H9 (cell line): Measurements from ENCODE around the gene LRRTM2. TPM values are rescaled to one million over a fixed set of nuclear protein-coding genes. Genes with fewer than 3 reads are reported as not detected.

Experiments
- DNase-seq: peaks from one replicate; pipeline ENCODE4 v3.0.0-alpha.2; 2017
- H2AFZ ChIP-seq: one replicate; pipeline ENCODE4 v1.6.1; 2013; ENCODE audit warnings: mild to moderate bottlenecking, low read length, control low read depth, moderate library complexity
- H2AK5ac ChIP-seq: 2 replicates; pipeline ENCODE4 v1.6.1; 2013; ENCODE audit warnings: low read length, control low read depth, mixed read lengths; ENCODE audit not compliant: insufficient read length
- H2BK120ac ChIP-seq: one replicate; pipeline ENCODE4 v1.6.1; 2013; ENCODE audit warnings: low read depth, mild to moderate bottlenecking, low read length, control low read depth, inconsistent platforms; ENCODE audit not compliant: poor library complexity, severe bottlenecking
- H2BK12ac ChIP-seq: 2 replicates; pipeline ENCODE4 v1.6.1; 2013; ENCODE audit warnings: low read length, control low read depth, mixed read lengths, low read depth; ENCODE audit not compliant: insufficient read length
- H2BK15ac ChIP-seq: 2 replicates; pipeline ENCODE4 v1.6.1; 2013; ENCODE audit warnings: low read depth, low read length, control low read depth
- H2BK20ac ChIP-seq: one replicate; pipeline ENCODE4 v1.6.1; 2013; ENCODE audit warnings: low read depth, mild to moderate bottlenecking, low read length, control low read depth, inconsistent platforms; ENCODE audit not compliant: poor library complexity, severe bottlenecking
- H2BK5ac ChIP-seq: 2 replicates; pipeline ENCODE4 v1.6.1; 2013; ENCODE audit warnings: low read length, control low read depth, mixed read lengths; ENCODE audit not compliant: insufficient read length
- H3K14ac ChIP-seq: 2 replicates; pipeline ENCODE4 v1.6.1; 2013; ENCODE audit warnings: low read length, control low read depth; ENCODE audit not compliant: insufficient read depth
- H3K18ac ChIP-seq: 2 replicates; pipeline ENCODE4 v1.6.1; 2013; ENCODE audit warnings: low read depth, mild to moderate bottlenecking, mixed read lengths, low read length, control low read depth; ENCODE audit not compliant: insufficient read length
- H3K23ac ChIP-seq: 2 replicates; pipeline ENCODE4 v1.6.1; 2013; ENCODE audit warnings: low read length, control low read depth, mixed read lengths, low read depth; ENCODE audit not compliant: insufficient read length
- H3K23me2 ChIP-seq: 2 replicates; pipeline ENCODE4 v1.6.1; 2013; ENCODE audit warnings: low read depth, mild to moderate bottlenecking, mixed read lengths, low read length, control low read depth; ENCODE audit not compliant: insufficient read length, poor library complexity, severe bottlenecking
- H3K27ac ChIP-seq: 2 replicates; pipeline ENCODE4 v1.5.1; 2013; ENCODE audit warnings: low read length, control low read depth, mixed read lengths, low read depth; ENCODE audit not compliant: insufficient read length
- H3K27me3 ChIP-seq: 2 replicates; pipeline ENCODE4 v1.6.1; 2013; ENCODE audit warnings: low read length, control low read depth, inconsistent platforms; ENCODE audit not compliant: insufficient read depth
- H3K4ac ChIP-seq: 2 replicates; pipeline ENCODE4 v1.6.1; 2013; ENCODE audit warnings: low read depth, mild to moderate bottlenecking, control low read depth, inconsistent platforms, low read length, moderate library complexity
- H3K4me1 ChIP-seq: 2 replicates; pipeline ENCODE4 v1.6.1; 2013; ENCODE audit warnings: low read length, control low read depth, inconsistent platforms; ENCODE audit not compliant: insufficient read depth
- H3K4me2 ChIP-seq: 2 replicates; pipeline ENCODE4 v1.6.1; 2013; ENCODE audit warnings: low read length, control low read depth, mixed read lengths; ENCODE audit not compliant: insufficient read length, insufficient read depth
- H3K56ac ChIP-seq: 2 replicates; pipeline ENCODE4 v1.6.1; 2013; ENCODE audit warnings: low read depth, mild to moderate bottlenecking, mixed read lengths, low read length, control low read depth; ENCODE audit not compliant: insufficient read length
- H3K79me1 ChIP-seq: 2 replicates; pipeline ENCODE4 v1.6.1; 2013; ENCODE audit warnings: low read depth, mild to moderate bottlenecking, moderate library complexity, low read length, control low read depth, inconsistent platforms; ENCODE audit not compliant: insufficient read depth, poor library complexity, severe bottlenecking
- H3K79me2 ChIP-seq: 2 replicates; pipeline ENCODE4 v1.6.1; 2013; ENCODE audit warnings: low read length, control low read depth, inconsistent platforms; ENCODE audit not compliant: insufficient read depth
- H3K9ac ChIP-seq: 2 replicates; pipeline ENCODE4 v1.6.1; 2013; ENCODE audit warnings: low read length, control low read depth, mixed read lengths; ENCODE audit not compliant: insufficient read length; ENCODE audit errors: extremely low read depth
- H3K9me3 ChIP-seq: one replicate; pipeline ENCODE4 v1.6.1; 2013; ENCODE audit warnings: low read depth, low read length, inconsistent platforms; ENCODE audit not compliant: control insufficient read depth
- H3T11ph ChIP-seq: one replicate; pipeline ENCODE4 v1.6.1; 2013; ENCODE audit warnings: mild to moderate bottlenecking, low read length, control low read depth, inconsistent platforms
- H4K20me1 ChIP-seq: one replicate; pipeline ENCODE4 v1.6.1; 2013; ENCODE audit not compliant: control insufficient read depth, insufficient read length, insufficient read depth
- H4K5ac ChIP-seq: 2 replicates; pipeline ENCODE4 v1.6.1; 2013; ENCODE audit warnings: low read depth, mild to moderate bottlenecking, mixed read lengths, low read length, control low read depth; ENCODE audit not compliant: insufficient read length
- H4K8ac ChIP-seq: replicated peaks from 2 replicates; pipeline ENCODE4 v1.6.1; 2013; ENCODE audit warnings: low read length, control low read depth, mixed read lengths, low read depth; ENCODE audit not compliant: insufficient read length
- H4K91ac ChIP-seq: 2 replicates; pipeline ENCODE4 v1.6.1; 2013; ENCODE audit warnings: low read depth, mild to moderate bottlenecking, moderate library complexity, mixed read lengths, low read length, control low read depth; ENCODE audit not compliant: insufficient read length
- H3K27ac Mint-ChIP-seq, 3 experiments: 2 replicates in 2 of 3; 3 replicates in 1 of 3; pipeline ENCODE4 v1.8.0; 2020 to 2021; ENCODE audit warnings: mixed read lengths in 3 of 3, mild to moderate bottlenecking in 1 of 3, moderate library complexity in 1 of 3
- H3K27me3 Mint-ChIP-seq: 2 replicates; pipeline ENCODE4 v1.8.0; 2021; ENCODE audit warnings: low read depth, mild to moderate bottlenecking, moderate library complexity, mixed read lengths
- H3K36me3 Mint-ChIP-seq, 3 experiments: 2 replicates in 2 of 3; 3 replicates in 1 of 3; pipeline ENCODE4 v1.8.0; 2020 to 2021; ENCODE audit warnings: low read depth in 3 of 3, mixed read lengths in 3 of 3; ENCODE audit not compliant: insufficient read depth in 1 of 3
- H3K4me1 Mint-ChIP-seq, 2 experiments: 2 replicates each; pipeline ENCODE4 v1.8.0; 2020; ENCODE audit warnings: mixed read lengths in 2 of 2
- H3K4me3 Mint-ChIP-seq, 2 experiments: 2 replicates in 1 of 2; 3 replicates in 1 of 2; pipeline ENCODE4 v1.8.0; 2020 to 2021; ENCODE audit warnings: mild to moderate bottlenecking in 2 of 2, mixed read lengths in 2 of 2, moderate library complexity in 1 of 2
- H3K9me3 Mint-ChIP-seq, 2 experiments: 2 replicates in 1 of 2; 3 replicates in 1 of 2; pipeline ENCODE4 v1.8.0; 2020; ENCODE audit warnings: mild to moderate bottlenecking in 2 of 2, mixed read lengths in 2 of 2, moderate library complexity in 1 of 2
- CTCF ChIP-seq: fragments of 200-600 bp; sonication (generic); conservative IDR thresholded peaks from 3 replicates; pipeline ENCODE4 v1.8.0; 2021; ENCODE audit warnings: antibody characterized with exemption, mild to moderate bottlenecking
- total RNA-seq: library from RNA; stranded (reverse); gene quantifications from 2 replicates; pipeline ENCODE4 v1.2.1, GENCODE V29; 2021

LRRTM2 gene
- total RNA-seq, 1 experiment from 2014 or later: not detected

GRCh38 chr5:138911441-138911840 lies 36.3 kb upstream of the LRRTM2 start:
- no peak overlapping the region for H4K5ac ChIP-seq
- Mint-ChIP-seq H3K36me3 (peaks cover 6 to 63% (median 58%) of the 10 kb centered on the region in 3 experiments; a peak in 6 of 7 replicates), H3K4me1 (peaks cover 0 to 7% of the 10 kb centered on the region in 2 experiments; a peak in 1 of 4 replicates), H3K27me3 (no peaks in the 10 kb centered on the region), H3K4me3 (no peak overlapping the region), H3K9me3 (no peaks in the 10 kb centered on the region), H3K27ac (peak overlapping the region in 2 of 3 experiments; percentile 22 to 70; a peak in 3 of 7 replicates)
- no peak overlapping the region for H3K23ac ChIP-seq
- no peak overlapping the region for H2AK5ac ChIP-seq
- no peaks in the 10 kb centered on the region for H4K20me1 ChIP-seq
- no peak overlapping the region for H3K56ac ChIP-seq
- H3K27ac ChIP-seq: no peak overlapping the region
- no peak overlapping the region for H4K91ac ChIP-seq
- DNase-seq: no peak
- TF ChIP-seq CTCF: no peak
- H3K18ac ChIP-seq: no peak overlapping the region
- no peak overlapping the region for H2BK120ac ChIP-seq
- H2AFZ ChIP-seq: no peak overlapping the region
- no peak overlapping the region for H3T11ph ChIP-seq
- H3K79me1 ChIP-seq: peaks cover 8% of the 10 kb centered on the region
- H3K27me3 ChIP-seq: no peaks in the 10 kb centered on the region
- H2BK5ac ChIP-seq: no peak overlapping the region
- no peak overlapping the region for H3K14ac ChIP-seq
- H3K23me2 ChIP-seq: no peaks in the 10 kb centered on the region
- H3K9ac ChIP-seq: no peak overlapping the region
- H3K4ac ChIP-seq: no peak overlapping the region
- no peak overlapping the region for H2BK12ac ChIP-seq
- no peak overlapping the region for H2BK15ac ChIP-seq
- H3K79me2 ChIP-seq: no peaks in the 10 kb centered on the region
- H4K8ac ChIP-seq: no peak overlapping the region
- H3K4me2 ChIP-seq: no peak overlapping the region
- H3K9me3 ChIP-seq: no peaks in the 10 kb centered on the region
- no peak overlapping the region for H2BK20ac ChIP-seq
- H3K4me1 ChIP-seq: no peaks in the 10 kb centered on the region
